GM19468 (cell line): ENCODE results near the gene TRAP1.

ENCODE experiments used
- ATAC-seq: cut with Tn5 transposase; IDR thresholded peaks from one replicate; pipeline ENCODE4 v1.9.1; 2021; ENCODE audit warnings: mild to moderate bottlenecking, moderate library complexity, moderate number of reproducible peaks; ENCODE audit not compliant: unreplicated experiment; ENCODE audit errors: extremely low read depth

The TRAP1 gene

DNA sequence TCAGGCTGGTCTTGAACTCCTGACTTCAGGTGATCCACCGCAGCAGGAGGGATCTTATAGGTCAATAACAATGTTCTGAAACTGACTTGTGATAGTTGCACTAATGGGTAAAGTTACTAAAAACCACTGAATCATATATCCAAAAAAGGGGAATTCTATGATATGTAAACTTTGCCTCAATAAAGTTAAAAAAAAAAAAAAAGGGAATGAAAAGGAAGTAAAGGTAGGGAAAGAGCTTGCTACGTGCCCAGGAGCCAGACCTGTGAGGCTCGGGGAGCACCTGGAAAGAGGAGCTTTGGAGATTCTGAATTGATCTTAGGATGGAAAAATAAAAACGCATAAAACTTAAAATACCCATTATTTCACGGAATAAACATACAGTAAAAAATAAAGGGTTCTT, 20.8 kb upstream of the TRAP1 start:
- no peak for ATAC-seq

DNA sequence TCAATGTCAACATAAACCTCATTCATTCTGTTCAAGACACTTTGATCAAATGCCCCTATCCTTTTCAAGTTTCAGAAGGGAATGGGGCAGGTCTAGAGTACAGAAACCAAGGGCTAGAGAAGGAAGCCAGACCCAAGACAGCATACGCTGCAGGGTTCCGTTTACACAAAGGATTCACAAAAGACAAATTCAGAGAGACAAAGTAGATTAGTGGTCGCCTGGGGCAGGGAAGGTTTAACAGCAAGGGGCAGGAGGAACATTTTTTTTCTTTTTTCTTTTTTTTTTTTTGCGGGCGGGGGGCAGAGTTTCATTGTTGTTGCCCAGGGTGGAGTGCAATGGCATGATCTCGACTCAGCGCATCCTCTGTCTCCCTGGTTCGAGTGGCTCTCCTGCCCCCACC, 19.9 kb upstream of the TRAP1 start:
- no peak for ATAC-seq

DNA sequence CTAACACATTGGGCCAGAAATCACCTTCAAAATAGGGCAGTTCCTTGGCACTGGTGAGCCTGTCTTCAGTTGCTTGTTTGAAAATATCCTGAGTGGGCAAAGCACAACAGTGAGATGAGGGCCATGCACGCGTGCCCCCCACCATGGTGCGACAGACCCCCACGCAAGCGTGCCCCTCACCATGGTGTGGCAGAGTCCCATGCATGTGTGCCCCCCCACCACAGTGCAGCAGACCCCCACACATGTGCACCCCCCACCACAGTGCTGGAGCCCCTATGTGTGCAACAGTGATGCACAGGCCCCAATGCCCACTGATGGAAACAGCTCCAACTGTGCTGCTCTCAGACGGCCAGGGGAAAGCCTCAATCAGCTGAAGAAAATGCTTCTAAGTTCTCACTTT, 18.8 kb upstream of the TRAP1 start:
- no peak for ATAC-seq

- no peak for ATAC-seq
Observed at GRCh38 chr16:3735541-3735940, 18.2 kb upstream of the TRAP1 start.

DNA sequence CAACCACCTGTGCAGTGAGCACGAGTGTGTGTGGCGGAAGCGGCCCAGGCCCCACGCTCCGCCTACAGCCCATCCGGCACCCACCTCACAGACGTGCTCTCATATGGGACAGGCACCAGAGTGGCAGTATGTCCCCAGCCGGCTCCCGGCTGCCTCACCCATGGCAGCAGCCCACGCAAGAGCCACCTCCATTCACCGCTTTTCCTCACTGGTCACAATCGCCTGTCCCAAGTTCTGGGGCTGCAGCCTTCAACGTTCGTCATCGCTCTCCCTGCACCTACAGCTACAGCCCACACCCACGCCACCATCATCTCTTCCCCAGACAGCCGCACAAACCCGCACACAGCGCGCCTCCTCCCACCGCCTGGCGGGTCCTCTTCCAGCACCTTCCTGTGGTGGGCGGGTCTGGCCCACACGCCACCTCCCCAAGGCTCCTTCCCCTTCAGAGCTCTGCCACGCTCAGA, 17.5 kb upstream of the TRAP1 start:
- no peak for ATAC-seq

DNA sequence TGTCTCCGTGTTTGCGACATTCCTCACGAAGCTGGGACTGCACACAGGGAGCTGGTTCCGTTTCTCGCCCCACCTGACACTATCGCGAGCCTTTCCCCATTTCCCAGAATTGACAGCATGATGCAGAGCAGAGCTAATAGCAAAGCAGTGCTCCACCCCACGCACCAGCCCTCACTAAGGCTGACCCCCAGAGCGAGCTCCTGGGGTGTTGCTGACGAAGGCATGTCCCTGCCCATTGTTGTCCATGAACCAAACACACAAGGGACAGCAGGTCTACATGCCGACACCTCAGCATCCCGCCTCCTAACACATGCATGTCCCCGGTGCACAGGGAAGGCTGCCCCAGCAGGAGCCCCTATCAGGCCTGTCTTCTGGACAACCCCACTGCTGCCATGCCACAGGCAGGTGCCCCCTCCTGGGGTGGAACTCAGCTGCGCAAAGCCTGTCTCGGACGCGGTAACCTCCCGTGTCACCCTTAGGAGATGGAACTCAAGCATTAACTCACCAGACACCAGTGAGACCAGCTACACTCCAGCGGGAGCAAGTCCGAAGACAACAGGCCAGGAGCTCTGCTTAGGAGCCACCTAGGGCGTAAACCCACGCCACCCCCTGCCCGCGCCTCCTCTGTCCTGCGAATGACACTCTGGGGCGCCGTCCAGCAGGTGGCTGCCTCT, 16.9 kb upstream of the TRAP1 start:
- no peak for ATAC-seq

GRCh38 chr16:3732171-3732570, 14.8 kb upstream of the TRAP1 start:
- ATAC-seq = no peak

GRCh38 chr16:3731126-3731935, 14.0 kb upstream of the TRAP1 start:
- no peak for ATAC-seq

GRCh38 chr16:3730161-3731125, 13.1 kb upstream of the TRAP1 start:
- no peak for ATAC-seq

DNA sequence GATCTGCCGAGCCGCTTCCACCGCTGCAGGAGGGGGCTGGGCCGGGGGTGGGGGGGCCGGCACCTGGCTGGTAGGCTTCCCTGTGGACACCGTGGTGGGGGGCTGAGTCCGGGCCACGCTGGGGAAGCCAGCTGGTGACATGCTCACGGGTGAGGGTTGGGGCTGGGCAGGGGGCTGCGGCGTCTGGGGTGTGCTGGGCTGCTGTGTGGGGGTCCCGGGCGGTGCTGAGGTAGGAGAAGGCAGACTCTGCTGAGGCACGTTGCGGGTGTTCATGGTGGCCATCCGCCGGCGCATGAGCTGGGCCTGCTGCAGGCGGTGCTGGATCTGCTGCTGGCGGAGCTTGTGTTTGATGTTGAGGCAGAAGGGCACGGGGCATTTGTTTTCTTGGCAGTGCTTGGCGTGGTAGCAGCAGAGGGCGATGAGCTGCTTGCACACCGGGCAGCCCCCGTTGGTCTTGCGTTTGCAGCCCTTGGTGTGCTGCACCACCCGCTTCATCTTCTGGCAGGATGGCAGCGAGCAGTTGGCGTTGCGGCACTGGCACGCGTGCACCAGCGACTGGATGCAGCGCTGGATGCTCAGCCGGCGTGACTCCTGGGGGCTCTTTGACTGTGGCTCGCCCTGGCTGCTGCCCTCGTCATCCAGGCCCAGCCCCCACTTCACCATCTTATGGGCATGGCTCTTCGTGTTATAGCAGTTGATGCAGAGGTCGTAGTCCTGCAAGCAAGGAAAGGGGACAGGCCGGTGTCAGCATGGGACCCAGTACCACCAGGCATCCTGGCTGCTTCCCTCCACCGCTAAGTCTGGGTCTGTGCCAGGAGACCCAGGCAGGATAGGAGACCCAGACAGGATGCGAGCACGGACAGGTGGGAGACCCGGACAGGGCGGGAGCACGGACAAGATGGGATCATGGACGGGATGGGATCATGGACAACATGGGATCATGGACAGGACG, 12.1 kb upstream of the TRAP1 start:
- no peak for ATAC-seq

DNA sequence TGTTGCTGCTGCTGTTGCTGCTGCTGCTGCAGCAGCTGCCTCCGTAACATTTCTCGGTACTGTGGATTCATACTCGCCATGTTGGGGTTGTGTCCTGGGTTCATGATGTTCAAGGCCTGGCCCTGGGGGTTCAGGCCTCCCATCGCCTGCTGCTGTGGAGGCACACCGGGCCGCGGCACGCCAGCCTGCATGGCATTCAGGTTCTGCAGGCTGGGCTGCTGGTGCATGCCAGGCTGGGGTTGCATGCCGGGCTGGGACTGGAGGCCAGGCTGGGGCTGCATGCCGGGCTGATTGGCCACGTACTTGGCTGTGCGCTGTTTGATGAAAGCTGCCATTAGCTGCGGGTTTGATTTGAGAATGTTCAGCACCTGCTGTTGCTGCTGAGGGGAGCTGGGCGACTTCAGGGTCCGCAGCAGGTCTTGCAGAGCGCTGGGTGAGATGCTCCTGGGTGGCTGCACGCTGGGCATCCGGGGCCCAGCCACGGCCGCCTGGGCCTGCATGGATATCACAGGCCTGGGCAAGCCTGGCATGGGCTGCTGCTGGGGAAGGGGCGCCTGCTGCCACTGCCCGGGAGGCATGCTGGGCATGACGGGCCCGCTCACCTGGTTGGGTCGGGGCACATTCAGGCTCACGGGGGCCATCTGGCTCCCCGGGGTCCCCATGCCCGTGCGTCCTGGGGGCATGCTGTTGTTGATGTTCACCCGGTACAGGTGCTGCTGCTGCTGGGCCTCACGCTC, 11.3 kb upstream of the TRAP1 start:
- no peak for ATAC-seq

DNA sequence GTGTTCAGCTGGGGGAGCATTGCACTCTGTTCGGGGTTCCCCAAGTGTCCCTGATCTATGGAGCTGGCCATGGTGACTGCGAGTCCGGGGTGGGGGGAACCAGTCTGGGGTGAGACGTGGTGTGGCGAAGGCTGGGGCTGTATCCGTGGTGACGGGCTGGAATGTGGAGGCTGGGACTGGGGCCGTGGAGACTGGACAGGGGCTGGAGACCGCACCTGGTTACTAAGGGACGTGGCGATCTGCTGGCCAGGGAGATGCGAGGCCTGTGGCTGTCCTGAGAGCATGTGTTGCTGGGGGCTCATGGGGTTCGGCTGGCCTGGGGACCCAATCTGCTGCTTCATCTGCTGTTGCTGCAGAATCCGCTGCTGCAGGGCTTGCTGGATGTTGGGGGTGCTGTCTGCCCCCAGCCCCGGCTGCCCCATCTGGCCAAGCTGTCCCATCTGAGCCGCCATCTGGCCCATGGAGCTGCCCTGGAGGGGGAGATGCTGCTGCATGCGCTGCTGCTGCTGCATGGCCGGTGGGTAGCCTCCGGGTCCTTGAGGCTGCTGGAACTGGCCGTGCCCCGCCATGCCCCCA, 10.6 kb upstream of the TRAP1 start:
- ATAC-seq = no peak

DNA sequence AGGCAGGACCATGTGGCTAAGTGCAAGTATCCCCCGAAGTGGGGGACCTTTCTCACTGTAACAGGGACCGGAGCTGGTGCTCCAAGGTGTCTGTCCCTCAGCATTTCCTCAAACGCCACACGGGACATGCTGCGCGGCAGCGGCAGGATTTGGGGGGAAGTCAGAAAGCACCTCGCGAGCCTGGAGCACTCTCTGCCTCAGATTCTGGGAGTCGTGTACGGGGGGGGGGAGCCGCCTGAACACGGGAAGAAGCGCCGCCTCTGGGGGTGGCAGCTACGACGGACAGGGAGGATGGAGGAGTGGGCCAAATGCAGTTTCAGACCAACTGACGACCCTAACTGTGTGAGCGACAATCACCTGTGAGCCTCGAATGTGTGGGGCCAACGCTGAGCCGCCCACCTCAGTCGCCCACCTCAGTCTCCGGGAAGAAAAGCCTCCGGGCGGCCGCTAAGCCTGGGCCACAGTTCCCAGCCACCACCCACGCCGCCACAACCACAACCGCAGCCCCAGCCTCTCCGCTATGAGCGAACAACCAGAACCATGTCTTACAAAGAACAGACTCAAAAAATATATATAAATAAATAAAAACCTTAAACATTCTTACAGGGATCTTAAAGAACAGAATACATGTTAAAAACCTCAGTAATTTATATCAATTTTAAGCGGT, 8.8 kb upstream of the TRAP1 start:
- no peak for ATAC-seq

GRCh38 chr16:3725276-3725675, 8.0 kb upstream of the TRAP1 start:
- no peak for ATAC-seq

DNA sequence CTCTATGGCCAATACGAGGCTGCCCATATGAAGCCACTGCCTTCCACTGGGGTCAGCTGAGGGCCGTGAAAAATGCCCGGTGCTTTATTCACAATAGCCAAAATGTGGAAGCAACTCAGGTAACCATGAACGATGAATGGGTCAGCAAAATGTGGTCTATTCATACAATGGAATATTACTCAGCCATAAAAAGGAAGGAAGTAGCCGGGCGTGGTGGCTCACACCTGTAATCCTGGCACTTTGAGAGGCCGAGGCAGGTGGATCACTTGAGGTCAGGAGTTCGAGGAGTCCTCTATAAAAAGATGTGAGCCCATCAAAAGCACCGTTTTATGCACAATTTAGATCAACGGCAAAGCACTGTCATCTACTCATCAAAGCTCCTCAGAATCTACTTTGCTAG, 5.2 kb upstream of the TRAP1 start:
- no peak for ATAC-seq

- ATAC-seq = no peak
Observed at GRCh38 chr16:3720418-3720817, 3.1 kb upstream of the TRAP1 start.

- no peak for ATAC-seq
Observed at GRCh38 chr16:3718628-3719027, 1.3 kb upstream of the TRAP1 start.

DNA sequence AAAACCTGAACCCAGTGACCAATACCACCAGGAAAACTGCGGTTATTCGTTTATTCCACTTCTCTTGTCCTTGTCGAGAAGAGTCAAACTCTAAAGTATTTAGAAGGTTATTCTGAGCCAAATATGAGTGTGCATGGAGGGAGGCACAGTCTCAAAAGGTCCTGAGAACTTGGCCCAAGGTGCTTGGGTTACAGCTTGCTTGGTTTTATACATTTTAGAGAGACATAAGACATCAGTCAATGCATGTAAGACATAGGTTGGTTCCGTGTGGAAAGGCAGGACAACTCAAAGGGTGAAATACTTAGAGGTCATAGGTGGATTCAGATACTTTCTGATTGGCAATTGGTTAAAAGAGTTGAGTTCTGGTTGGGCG, 681 bp upstream of the TRAP1 start:
- ATAC-seq = no peak
